GM18499 (cell line): ENCODE results near the gene LRRFIP1.

Experiments used
- ATAC-seq: cut with Tn5 transposase; IDR thresholded peaks from one replicate; pipeline ENCODE4 v1.9.1; 2021; ENCODE audit warnings: moderate number of reproducible peaks; ENCODE audit not compliant: insufficient read depth, unreplicated experiment

LRRFIP1 gene

DNA sequence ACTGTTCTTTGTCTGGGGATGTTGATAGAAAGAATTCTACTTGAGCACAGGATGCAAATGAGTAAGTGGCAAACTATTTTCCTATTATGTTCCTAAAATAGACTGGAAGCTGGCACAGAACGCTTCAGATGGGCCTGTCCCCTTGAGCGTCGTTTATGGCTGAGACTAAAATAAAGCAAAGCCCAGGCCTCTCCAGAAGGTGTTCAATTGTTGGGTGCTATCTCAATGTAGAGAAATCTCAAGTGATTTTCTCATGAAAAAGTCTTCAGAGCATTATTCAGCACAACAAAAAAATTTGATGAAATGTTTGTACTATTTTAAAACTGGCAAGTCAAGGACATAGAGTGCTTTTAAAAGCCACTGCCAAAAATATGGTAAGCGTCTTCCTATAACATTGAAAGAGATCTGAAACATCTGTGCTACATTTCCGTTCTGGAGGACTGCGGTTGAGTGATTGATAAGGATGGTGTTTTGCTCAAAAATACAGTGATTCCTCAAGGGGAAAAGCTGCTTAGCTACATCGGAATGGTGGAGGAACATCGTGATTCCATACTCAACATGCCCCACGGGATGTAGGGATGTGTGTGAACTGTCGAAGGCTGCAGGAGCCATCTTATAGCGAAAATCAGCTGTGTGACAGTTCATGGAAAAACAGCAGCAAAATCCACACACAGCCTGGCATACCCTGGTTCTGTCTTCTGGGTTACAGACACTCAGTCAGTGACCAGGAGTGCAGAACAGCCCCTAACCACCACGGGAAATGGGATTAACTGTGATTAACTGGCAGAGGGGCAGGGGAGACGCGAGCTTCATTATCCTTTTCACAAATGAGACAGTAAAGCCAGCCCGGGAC is 10.4 kb upstream of the LRRFIP1 start:
- ATAC-seq, result no peak

DNA sequence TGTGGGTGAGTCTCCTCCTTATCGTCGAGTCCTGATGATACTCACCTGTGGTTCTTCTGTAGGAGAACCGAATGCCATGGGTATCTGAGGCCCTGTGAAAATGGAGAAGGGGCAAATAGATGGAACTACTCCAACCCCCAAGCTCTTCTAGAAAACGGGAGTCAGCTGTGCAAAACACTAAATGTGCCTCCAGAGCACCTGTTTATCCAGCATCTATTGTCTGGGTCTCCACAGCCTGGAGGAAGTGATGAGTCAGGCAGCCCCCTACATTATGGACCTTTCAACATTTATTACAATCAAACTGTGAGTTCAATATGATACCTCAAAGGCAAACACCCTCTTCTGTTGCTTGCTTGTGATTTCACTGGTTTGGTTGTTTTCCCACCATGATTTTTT is 9.8 kb upstream of the LRRFIP1 start:
- ATAC-seq, result no peak

DNA sequence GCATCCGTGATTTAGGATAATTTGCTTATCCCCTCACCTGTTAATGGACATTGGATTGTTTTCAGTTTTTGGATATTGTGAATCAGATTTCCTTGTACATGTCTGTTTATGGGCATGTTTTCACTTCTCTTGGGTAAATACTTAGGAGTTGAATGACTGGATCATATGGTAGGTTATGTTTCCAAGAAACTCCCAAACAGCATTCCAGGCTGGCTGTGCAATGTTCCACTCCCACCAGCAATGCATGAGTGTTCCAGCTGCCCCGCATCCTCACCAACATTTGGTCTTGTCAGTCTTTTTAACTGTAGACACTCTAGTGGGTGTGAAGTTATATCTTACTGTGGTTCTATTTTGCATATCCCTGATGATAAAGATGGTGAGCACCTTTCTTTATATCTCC is 8.9 kb upstream of the LRRFIP1 start:
- ATAC-seq, result no peak

DNA sequence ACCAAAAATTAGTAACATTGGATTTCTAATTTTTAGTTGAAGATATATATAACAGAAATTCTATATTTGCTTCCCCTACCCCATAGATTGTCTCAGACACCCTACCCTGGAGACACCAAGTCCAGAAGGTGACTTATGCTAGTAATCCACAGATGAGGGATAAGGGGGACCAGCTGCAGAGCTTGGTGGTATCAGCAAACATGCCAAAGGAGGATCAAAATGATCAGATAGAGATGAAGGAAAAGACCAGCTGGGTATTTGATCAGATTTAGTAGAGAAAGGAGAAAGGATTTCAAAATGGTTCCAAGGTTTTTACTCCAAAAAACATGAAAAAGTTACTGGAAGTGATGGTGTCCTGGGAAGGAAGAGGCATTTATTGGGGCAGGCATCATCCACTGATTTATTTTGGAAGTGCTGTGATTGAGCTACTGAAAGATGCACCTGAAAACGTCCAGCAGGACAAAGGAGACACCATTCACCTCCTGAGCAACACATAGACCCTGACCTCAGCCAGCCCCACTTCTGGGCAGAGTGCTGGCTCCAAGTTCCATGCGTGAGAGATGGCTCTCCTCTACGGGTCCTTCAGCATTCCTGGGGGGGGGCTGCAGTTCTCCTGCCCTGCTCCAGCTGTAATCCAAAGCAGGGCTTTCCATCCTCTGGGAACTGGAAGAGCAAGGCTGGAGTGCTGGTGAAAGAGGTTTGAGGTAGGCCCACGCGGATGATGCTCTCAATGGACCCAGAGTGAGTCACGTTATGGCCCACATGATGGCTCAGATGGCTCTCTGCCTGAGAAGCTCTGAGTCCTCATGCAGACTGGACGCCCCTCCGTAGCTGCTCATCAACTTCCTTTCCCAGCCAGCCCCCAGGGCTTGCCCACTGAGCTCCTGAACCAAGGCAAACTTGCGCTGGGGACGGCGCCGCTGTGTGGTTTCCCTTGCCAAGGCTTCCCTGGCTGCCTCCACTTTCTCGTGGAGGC is 3.7 kb upstream of the LRRFIP1 start:
- no peak for ATAC-seq

DNA sequence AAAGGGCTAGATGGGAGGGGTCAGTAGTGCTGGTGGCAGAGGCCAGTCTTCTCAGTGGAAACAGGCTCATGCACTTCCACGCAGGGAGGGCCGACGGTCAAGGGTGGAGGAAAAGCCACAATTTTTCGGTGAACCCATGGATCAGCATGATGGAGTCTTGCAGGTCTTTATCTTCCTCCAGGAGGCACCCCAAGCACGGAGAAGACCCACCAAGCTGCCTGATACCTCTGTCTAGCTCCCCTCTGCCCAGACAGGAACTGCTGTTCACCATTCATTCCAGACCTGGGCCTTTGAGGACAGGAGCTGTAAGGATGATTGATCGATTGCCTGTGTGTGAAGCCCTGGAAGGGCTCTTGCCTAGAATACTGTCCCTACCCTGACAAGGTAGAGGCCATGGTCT is 2.8 kb upstream of the LRRFIP1 start:
- ATAC-seq, result no peak

DNA sequence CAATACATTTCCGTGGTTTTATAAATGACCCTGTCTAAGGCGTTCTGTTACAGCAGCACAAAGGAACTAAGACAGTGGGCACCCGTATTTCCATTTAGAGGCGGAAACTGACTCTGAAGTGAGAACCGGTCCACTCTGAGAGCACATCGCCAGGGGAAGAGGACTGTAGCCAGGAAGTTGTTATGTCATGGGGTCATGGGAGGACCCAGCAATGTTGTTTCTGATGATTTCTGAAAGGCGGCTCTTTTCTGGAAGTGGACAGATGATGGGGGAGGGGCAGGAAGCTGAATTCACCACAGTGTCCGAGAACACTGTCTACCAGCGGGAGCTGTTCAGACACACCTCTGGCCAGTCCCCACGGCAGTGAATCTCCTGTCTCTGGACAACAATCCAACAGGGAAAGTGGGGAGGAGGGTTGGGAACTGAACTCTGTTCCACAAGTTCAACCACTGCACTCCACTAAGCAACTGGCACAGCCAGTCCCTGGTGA is 2.1 kb upstream of the LRRFIP1 start:
- ATAC-seq, result no peak

DNA sequence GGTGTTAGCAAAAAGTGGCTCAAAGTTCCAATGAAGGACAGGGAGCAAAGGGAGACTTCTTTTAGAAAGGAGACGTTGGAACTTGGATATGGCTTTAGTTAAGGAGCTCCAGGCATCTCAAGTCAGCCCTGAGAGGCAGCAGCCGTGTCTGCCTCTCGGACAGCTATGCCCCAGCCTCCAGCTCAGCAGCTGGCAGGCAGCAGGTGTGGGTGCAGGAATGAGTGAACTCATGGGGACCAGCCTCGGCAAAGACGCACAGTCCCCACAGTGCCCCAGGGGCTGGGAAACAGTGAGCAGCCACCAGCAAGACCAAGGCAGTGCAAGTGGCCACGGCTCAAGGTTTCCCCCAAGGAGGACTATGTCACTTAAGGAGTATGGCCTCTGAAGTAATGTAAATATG is 1.6 kb upstream of the LRRFIP1 start:
- no peak for ATAC-seq

DNA sequence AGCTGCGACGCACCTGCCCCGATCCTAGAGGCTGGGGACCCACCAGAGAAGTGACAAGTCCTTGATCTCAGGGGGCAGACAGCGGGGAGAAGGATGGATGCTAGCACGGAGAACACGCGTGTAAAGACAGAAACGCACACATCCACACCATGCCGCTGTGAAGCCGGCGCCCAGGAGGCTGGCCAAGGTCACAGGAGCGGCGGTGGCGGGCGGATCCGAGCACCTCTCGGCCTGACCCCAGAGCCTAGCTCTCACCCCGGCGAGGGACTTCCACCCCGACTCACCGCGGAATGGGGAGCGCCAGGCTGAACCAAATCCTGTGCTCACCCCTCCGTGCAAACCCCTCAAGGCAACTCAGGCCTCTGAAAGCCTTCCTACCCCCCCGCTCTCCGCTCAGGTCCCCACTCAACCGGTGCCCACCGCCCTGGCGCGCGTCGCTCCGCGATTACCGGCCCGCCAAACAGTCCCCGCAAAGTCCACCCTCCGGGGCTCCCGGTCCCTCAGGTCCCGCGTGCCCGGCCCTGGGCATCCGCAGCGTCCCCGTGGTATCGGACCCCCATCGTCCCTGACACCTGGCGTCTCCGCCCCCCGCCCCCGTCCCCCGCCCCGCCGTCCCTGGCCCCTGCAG is 460 bp upstream of the LRRFIP1 start:
- ATAC-seq, result no peak

DNA sequence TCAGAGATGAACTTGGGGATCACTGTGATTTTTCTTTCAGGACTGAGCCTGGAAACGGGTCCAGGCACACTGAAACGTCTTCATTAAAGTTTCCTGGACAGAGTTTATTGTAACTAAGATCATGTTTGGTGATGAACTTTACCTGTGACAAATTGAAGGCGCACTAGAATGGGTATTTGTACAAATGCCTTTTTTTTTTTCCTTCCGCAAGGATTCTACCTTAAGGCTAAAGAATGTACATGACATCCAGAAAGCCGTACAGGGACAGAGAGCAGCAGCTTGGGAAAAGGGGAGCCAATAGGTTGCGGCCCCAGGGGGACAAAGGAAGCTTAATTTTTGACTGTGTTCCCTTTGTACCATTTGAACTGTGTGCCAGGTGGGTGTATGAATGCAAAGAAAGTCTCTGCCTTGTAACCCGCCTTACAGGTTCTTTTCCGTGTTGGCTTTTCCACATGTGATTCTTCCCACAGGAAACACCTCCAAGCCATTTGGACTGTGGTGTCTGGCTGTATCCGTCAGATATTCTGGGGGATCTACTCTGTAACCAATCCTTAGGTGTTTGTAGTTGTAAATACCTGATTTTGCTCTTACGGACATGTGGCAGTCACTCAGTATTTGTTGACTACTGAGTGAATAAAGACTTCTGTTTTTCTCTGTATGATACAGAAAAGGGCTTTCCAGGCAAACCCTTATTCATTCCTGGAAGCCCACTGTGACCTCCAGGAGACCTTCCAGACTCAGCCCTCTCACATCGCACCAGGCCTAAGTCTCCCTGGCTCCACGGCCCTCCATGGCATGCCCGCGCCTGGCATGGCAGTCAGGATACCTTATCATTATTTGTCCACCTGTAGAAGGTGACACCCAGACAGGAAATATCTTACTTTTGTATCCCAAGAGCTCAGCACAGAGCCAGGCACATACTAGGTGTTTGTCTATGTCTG is 1.1 kb downstream of the LRRFIP1 start:
- no peak for ATAC-seq

DNA sequence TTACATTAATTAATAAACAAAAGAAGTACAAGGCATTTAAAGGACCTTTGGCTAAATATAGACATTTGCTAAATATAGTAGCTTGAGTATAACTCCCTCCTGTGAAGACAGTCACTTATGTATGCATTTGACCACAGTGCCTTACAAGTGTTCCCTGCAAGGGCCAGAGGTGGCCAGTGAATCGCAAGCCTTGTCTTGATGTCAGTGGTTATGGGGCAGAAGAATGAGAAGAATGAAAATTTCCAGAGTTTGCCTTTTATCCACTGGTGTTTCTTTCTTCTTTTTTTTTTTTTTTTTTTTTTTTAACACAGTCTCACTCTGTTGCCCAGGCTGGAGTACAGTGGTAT is 1.8 kb downstream of the LRRFIP1 start:
- no peak for ATAC-seq

DNA sequence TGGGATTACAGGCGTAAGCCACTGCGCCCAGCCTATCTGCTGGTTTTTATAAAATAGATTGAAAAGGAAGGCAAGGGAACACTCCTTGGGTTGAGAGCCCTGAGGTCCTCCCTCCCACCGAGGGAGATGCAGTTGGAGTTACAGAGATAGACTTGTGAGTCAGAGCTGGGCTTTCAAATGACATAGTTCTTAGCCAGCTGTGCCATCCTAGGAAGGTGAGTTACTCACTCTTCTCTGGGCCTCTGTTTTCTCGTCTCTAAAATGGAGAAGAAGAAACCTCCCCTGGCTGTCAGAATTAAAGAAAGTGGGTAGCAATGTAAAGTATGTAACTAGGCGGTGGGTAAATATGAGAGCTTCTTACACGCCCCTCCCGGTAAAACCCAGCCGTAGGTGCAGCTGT is 2.4 kb downstream of the LRRFIP1 start:
- no peak for ATAC-seq

DNA sequence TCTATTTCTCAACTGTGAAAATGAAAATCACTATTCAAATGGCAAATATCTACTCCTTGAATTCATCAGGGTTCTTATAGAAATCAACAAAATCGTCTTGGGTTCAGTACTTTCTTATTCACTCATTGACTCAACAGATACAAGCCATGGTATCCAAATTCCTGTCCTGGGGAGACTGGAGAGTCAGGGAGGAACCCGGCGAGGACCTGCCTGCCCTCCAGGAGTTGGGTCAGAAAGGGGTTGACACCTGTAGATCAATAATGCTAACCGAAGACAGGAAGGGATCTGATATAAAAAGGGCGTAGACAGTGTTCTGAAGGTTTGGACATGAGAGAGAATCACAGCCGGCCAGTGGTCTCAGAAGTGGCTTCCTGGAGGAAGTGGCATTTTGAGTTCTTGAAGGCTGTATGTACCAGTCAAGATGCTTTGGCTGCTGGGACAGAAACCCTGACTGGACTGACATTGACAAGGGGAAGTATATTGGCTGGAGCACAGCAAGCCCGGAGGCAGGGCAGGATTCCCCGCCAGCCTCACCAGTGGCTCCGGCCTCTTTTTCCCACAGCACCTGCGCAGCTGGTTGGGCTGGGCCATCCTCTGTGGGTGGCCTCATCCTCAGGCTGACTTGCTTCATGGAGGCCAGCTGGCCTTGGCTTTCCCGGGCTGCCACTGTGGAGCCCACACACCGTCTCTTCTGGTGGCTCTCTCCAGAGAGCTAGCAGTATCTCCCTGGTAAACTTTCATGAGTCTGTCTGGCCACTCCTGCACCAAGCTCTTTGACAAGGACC is 3.0 kb downstream of the LRRFIP1 start:
- ATAC-seq, result no peak

DNA sequence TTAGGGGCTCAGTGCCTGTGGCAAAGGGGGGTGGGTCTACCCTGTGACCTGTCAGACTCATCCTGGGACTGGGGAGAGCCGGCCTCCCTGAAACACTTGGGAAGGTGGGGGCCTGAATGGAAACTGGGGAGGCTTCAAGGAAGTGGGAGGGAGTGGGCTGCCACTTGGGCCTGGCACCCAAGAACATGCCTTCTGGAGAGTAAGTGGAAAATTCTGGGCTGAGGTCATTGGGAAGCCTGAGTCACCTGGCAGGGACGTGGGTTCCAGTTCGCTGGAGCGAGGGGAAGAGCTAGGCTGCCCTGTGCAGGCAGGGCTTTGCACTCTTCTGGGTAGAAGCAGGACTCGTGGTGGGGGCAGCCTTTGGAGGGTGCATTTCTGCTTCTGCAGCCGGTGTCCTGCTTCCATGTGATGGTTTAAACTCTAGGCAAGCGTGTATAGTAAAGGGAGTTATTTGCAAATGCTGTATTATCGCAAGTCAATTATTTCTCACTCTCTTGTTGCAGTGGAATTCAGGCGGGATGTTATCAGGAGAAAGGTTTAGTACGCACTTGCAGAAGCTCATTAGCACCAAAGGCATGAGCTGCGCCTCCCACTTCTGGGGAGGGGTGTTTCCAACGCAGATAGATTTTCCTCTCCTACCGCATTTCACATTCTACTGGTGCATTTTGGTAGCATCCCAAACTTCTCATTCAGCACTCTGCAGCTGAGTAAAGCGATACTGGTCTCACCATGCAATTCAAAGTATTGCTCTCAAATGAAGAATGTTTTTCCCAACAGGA is 3.8 kb downstream of the LRRFIP1 start:
- ATAC-seq, result no peak

DNA sequence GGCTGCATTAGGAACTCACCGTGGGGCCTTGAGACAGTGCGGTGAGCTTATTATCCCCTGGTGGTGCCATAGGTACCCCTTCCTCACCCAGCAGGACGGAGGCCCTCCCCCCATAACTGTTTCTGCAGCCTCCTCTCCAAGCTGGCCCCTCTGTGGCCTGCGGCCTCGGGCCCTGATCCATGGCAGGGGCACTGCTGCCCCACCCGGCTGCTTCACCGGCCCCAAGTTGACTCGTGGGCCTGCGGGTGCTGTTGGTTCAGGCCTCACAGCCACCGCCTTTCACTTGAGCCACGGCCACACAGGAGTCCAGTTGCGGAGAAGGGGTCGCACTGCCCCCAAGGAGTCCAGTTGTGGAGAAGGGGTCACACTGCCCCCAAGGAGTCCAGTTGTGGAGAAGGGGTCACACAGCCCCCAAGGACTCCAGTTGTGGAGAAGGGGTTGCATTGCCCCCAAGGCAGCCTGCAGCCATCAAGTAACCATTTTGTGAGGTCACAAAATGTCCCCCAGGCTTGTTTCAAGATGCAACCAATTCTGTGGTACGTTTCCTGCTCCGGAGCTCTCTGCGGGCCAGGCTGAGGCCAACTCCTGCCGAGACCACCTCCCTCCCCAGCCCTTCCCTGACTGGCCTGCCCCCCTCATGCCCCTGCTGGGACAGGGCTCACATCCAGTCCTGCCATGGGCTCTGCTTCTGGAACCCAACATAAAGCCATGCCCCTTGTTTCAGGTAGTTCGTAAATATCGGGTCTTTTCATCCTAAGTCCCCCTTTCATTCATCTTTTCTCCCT is 4.6 kb downstream of the LRRFIP1 start:
- ATAC-seq, result no peak

DNA sequence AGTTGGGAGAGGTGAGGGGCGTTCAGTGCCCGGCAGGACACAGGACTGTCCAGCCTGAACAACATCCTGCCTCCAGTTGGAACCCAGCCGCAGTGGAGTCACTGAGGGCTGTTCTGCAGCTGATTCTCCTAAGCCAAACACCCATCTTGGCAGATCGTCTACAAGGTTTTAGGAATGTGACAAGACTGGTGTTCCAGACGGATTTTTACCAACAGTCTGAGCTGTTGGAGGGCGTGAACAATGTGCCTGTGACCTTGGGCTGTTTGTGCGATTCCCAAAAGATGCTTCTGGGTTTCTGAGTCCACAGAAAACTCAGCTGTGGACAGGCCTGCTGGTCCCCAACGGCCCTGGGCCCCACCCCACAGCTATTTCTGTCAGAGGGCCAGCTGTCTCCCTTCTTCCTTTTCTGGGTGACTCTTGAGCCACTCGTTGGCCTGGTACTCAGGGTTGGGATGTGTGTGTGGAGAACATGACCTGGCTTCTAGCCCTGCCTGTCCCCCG is 5.7 kb downstream of the LRRFIP1 start:
- ATAC-seq, result no peak

DNA sequence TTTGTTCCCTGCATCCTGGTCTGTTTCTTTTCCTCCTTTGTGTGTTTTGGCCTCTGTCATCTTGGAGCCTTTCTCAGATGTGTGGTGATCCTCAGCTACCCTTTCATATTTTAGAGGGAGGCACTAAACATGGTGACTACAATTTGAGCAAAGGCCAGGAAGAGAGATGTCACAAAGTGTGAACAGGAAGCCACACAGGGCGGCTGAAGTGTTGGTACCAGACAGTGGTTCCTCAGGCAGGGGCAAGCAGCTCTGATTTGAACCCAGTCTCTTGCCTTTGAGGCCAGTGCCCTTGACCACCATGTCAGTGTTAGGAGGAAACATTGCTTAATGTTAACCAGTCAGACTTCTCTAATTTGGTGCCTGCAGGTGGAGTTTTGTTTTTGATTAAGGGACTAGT is 9.2 kb downstream of the LRRFIP1 start:
- ATAC-seq, result no peak

DNA sequence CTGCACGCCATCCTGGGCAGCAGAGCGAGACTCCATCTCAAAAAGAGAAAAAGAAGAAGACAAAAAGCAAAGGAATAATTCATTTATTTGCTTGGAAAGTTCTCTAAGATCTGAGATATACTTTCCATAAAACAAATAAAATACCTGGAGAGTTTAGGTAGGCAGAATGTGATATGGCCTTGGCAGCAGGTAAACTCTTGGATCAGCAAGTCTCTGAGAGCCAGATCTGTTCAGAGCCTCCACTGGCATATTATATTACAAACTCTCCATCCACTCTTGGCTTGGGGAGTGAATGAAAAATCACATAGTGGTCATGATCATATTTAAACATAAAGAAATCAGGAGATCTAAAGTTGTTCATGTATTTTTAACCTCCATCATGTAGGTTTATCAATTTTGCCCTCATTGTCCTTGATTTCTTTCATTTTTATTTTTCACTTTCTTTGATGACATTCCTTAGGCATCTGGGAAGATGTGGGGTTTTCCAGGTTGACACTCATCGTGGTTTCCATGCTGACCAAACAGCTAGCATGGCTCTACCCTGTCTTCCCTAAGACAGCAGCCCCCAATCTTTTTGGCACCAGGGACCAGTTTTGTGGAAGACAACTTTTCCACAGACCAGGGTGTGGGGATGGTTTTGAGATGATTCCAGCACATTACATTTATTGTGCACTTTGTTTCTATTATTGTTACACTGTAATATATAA is 10.2 kb downstream of the LRRFIP1 start:
- no peak for ATAC-seq
